Astrocyte of the spinal cord (primary cell): ENCODE results near the gene ACO2.
A peak's percentile ranks its signal among the peaks of the same experiment; 100 is the strongest.

ENCODE experiments used
- DNase-seq: peaks from one replicate; pipeline ENCODE4 v3.0.0; 2011; ENCODE audit warnings: low read depth, low spot score
- H3K4me3 ChIP-seq: 2 replicates; pipeline ENCODE4 v1.5.1; 2011; ENCODE audit warnings: low read depth, mild to moderate bottlenecking, low read length, moderate library complexity
- in situ Hi-C: cut with HindIII; loops from 2 replicates; pipeline ENCODE4 v1.10.0; 2017; ENCODE audit warnings: low sequenced_read_pairs
- TF ChIP-seq, protein P1 (sequence below): IDR thresholded peaks from 2 replicates; pipeline ENCODE4 v1.5.1; 2012; ENCODE audit warnings: low read depth, mild to moderate bottlenecking, low read length, inconsistent platforms

The ACO2 gene

DNA sequence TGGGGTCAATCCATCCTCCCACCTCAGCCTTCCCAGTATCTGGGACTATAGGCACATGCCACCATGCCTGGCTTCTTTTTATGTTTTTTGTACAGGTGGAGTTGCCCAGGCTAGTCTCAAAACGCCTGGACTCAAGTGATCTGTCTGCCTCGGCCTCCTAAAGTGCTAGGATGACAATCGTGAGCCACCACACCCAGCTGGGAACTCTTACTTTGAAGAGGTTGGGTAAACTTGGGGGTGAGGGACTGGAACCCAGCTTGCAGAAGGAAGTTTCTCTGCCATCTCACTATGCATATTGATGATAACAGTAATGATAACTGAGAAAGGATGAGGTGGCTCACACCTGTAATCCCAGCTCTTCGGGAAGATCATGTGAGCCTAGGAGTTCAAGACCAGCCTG lies 35.9 kb downstream of the ACO2 start:
- no peak for DNase-seq
- TF ChIP-seq, protein P1, sequence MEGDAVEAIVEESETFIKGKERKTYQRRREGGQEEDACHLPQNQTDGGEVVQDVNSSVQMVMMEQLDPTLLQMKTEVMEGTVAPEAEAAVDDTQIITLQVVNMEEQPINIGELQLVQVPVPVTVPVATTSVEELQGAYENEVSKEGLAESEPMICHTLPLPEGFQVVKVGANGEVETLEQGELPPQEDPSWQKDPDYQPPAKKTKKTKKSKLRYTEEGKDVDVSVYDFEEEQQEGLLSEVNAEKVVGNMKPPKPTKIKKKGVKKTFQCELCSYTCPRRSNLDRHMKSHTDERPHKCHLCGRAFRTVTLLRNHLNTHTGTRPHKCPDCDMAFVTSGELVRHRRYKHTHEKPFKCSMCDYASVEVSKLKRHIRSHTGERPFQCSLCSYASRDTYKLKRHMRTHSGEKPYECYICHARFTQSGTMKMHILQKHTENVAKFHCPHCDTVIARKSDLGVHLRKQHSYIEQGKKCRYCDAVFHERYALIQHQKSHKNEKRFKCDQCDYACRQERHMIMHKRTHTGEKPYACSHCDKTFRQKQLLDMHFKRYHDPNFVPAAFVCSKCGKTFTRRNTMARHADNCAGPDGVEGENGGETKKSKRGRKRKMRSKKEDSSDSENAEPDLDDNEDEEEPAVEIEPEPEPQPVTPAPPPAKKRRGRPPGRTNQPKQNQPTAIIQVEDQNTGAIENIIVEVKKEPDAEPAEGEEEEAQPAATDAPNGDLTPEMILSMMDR = no peak
- in situ Hi-C loops = no loop called here
- H3K4me3 ChIP-seq = no peak overlapping the region

DNA sequence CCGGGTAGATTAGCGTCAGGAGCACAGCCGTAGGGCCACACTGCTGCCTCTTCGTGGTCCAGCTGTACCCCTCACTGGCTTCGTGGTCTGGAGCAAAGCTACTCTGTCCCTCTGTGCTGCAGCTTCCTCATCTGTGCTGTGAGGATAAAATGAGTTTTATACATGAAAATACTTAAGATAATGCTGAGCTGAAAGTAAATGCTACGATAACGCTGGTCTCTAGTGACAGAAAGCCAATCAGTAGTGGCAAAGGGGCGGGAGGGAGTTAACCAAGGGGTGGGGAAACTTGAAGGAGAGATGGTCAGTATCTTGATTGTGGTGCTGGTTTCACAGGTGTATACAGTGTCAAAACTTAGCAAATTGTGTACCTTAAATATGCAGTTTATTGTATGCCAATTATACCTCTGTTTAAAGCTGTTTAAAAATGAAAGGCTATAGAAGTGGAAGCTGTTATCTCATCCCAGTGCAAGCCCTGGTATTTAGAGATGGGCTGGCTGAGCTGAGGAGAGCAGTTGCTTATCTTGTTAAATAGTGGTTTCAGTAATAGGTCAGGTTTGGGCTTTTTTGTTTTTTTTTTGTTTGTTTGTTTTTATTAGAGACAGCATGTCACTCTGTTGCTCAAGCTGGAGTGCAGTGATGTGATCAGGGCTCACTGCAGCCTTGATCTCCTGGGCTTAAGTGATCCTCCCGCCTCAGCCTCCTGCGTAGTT lies 36.7 kb downstream of the ACO2 start:
- in situ Hi-C loops = no loop called here
- H3K4me3 ChIP-seq = no peak overlapping the region
- TF ChIP-seq, protein P1 = no peak
- no peak for DNase-seq

DNA sequence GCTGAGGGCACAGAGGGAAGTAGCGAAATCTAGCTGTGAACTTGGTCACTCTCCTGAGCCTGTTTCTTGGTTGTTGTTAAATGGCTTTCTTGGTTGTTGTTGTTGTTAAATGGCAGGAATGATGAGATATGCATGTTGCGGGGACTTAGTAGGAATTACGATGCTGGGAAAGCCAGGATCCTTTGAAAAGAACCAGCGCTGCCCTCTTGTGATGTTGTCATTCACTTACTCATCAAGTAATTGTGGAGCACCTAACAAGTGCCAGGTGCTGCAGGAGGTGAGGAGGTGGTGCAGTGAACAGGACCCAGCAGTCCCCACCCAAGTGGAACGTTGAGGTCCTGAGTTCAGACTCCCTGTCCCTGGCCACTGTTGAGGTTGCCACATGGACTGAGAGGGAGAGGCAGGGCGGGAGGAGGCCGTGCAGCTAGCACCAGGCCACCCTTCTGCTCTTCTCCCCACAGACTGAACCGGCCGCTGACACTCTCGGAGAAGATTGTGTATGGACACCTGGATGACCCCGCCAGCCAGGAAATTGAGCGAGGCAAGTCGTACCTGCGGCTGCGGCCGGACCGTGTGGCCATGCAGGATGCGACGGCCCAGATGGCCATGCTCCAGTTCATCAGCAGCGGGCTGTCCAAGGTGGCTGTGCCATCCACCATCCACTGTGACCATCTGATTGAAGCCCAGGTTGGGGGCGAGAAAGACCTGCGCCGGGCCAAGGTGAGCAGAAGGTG lies 38.6 kb downstream of the ACO2 start:
- H3K4me3 ChIP-seq = no peak overlapping the region
- in situ Hi-C loops = no loop called here
- TF ChIP-seq, protein P1 = no peak
- DNase-seq = no peak

DNA sequence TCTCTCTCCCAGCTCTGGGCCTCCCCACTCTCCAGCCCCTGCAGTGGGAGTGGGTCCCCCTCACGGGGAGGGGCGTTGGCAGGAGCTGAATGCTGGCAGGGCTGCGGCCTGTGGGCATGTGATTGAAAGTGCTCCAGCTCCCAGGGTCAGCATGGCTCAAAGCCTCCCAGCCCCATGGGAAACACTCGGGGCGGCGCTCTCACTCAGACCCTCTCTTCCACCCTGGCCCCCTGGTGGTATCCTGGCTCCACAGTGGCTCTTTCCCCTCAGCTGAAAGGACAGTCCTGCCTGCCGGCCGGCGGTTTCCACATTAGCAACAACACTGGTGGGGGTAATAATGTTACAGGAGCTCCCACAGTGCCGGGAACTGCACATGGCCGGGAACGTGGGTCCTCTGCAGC lies 39.9 kb downstream of the ACO2 start:
- no peak overlapping the region for H3K4me3 ChIP-seq
- no peak for DNase-seq
- in situ Hi-C loops = no loop called here
- TF ChIP-seq, protein P1 = peak; percentile 47

DNA sequence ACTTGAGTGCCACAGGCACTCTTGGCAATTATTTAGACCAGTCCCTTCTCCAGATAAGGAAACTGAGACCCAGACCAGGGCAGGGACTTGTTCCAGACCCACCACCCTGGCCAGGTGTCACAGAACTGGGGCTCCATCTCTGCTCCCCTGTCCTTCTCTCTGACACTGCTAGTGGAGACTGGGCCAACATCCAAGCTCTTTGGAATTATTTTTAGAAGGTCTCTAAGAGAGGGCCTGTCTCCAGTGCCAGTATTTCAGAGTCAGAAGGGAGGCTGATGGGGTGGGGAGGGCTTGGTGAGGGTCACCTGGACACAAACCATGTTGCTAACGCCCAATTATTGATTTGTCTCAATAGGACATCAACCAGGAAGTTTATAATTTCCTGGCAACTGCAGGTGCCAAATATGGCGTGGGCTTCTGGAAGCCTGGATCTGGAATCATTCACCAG lies 42.6 kb downstream of the ACO2 start:
- TF ChIP-seq, protein P1 = no peak
- no peak for DNase-seq
- in situ Hi-C loops = no loop called here
- no peak overlapping the region for H3K4me3 ChIP-seq

DNA sequence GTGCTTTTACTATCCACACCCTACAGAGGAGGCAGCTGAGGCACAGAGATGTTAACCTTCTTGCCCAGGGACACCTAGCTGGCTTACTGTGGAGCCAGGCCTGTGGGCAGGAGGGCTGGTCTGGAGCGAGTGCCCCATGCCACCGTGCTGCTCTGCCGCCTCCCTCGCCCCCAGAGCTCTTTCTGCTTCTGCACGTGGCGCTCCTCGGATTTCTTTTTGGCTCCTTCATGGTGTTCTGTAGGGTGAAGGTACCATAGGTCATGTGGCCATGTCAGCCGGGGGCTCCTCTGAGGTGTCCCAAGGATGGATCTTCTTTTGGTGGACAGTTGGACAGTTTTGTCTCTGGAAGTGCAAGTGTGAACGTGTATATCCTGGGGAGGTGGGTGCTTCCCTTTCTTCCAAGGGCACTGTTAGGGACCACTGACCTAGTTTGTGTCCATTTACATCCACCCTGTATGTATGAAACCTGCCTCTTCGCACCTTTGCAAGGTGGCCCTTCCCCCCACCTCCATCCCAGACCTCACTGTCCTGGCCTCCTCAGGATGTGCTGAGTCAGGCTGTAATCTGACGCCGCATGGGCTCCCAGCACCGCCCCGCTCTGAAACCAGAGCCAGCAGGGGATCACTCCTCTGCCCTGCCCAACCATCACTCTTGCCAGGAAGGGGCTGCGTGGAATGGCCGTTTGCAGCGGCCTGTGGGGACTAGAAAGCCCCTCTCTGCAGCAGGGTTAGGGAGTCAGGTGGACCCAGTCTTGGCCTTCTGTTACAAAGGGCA lies 43.7 kb downstream of the ACO2 start:
- H3K4me3 ChIP-seq = no peak overlapping the region
- TF ChIP-seq, protein P1 = no peak
- in situ Hi-C loops = no loop called here
- peak; percentile 82 for DNase-seq
